Measurements from ENCODE around the gene FFAR1.

DNA sequence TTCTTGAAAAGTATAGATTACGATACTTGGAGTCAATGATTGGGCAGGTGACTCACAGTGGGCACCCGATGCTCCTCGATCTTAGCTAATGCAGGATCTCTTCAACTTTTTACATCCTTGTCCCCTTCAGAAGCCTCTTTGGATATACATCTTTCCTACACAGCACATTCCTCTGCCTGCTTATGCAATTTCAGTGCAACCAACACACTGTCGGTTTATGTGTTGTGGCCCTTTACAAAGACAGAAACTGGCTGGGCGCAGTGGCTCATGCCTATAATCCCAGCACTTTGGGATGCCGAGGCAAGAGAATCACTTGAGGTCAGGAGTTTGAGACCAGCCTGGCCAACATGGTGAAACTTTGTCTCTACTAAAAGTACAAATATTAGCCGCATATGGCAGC lies 25.8 kb downstream of the FFAR1 start:
- TF ChIP-seq, protein P1, sequence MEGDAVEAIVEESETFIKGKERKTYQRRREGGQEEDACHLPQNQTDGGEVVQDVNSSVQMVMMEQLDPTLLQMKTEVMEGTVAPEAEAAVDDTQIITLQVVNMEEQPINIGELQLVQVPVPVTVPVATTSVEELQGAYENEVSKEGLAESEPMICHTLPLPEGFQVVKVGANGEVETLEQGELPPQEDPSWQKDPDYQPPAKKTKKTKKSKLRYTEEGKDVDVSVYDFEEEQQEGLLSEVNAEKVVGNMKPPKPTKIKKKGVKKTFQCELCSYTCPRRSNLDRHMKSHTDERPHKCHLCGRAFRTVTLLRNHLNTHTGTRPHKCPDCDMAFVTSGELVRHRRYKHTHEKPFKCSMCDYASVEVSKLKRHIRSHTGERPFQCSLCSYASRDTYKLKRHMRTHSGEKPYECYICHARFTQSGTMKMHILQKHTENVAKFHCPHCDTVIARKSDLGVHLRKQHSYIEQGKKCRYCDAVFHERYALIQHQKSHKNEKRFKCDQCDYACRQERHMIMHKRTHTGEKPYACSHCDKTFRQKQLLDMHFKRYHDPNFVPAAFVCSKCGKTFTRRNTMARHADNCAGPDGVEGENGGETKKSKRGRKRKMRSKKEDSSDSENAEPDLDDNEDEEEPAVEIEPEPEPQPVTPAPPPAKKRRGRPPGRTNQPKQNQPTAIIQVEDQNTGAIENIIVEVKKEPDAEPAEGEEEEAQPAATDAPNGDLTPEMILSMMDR (IDR thresholded peaks at IDR 0.05), result no peak
- TF ChIP-seq POLR2A (IDR thresholded peaks at IDR 0.05), result no peak

Data from body of pancreas (tissue), 4 donors.